Measurements from ENCODE around the gene PDE7B.

The PDE7B gene

GRCh38 chr6:135851442-135852271, at the start of gene PDE7B:
Gene PDE7B, plus strand, starts transcription at chr6:135851701.
- no peak for DNase-seq

GRCh38 chr6:135801755-135802465, 49.6 kb upstream of the PDE7B start:
- no peak for DNase-seq

- no peak for DNase-seq
These were observed 41.0 kb upstream of the PDE7B start for GRCh38 chr6:135810486-135810885.

GRCh38 chr6:135811170-135811569, 40.3 kb upstream of the PDE7B start:
- DNase-seq = no peak

GRCh38 chr6:135811644-135812526, 39.6 kb upstream of the PDE7B start:
- no peak for DNase-seq

- DNase-seq = no peak
These were observed 38.1 kb upstream of the PDE7B start for GRCh38 chr6:135813401-135813800.

- no peak for DNase-seq
These were observed 37.5 kb upstream of the PDE7B start for GRCh38 chr6:135814043-135814442.

GRCh38 chr6:135815216-135815615, 36.3 kb upstream of the PDE7B start:
- DNase-seq = no peak

- DNase-seq = no peak
These were observed 34.5 kb upstream of the PDE7B start for GRCh38 chr6:135817035-135817434.

GRCh38 chr6:135819665-135820064, 31.8 kb upstream of the PDE7B start:
- DNase-seq = no peak

GRCh38 chr6:135820340-135820739, 31.2 kb upstream of the PDE7B start:
- DNase-seq = no peak

- DNase-seq = no peak
These were observed 27.6 kb upstream of the PDE7B start for GRCh38 chr6:135823851-135824250.

- no peak for DNase-seq
These were observed 25.2 kb upstream of the PDE7B start for GRCh38 chr6:135826236-135826804.

- DNase-seq = no peak
These were observed 23.5 kb upstream of the PDE7B start for GRCh38 chr6:135828021-135828420.

GRCh38 chr6:135830452-135830881, 21.0 kb upstream of the PDE7B start:
- DNase-seq = no peak

- no peak for DNase-seq
These were observed 20.5 kb upstream of the PDE7B start for GRCh38 chr6:135831016-135831415.

- DNase-seq = no peak
These were observed 19.3 kb upstream of the PDE7B start for GRCh38 chr6:135832166-135832565.

GRCh38 chr6:135833771-135834170, 17.7 kb upstream of the PDE7B start:
- no peak for DNase-seq

- DNase-seq = no peak
These were observed 13.6 kb upstream of the PDE7B start for GRCh38 chr6:135837735-135838449.

- no peak for DNase-seq
These were observed 12.4 kb upstream of the PDE7B start for GRCh38 chr6:135839121-135839520.

- no peak for DNase-seq
These were observed 8.7 kb upstream of the PDE7B start for GRCh38 chr6:135842618-135843392.

Measured in SIG-M5 (cell line).